AG04449 (cell line): ENCODE measurements around the gene HOXB1.
A peak's percentile ranks its signal among the peaks of the same experiment; 100 is the strongest.

Experiments used
- CTCF ChIA-PET: fragments of 350-600 bp; formaldehyde crosslinking; extraction: SDS; loops from one replicate; lab custom pipeline; 2021; ENCODE audit warnings: antibody characterized with exemption; lab: Yijun Ruan, JAX
- POLR2A ChIA-PET: fragments of 400-600, 350-600 bp; formaldehyde crosslinking; extraction: SDS; loops from one replicate; lab custom pipeline; 2020; ENCODE audit warnings: antibody characterized with exemption, inconsistent platforms; lab: Yijun Ruan, JAX
- DNase-seq: peaks from one replicate; pipeline ENCODE4 v3.0.0-alpha.2; 2010; ENCODE audit warnings: low read depth, low spot score
- H3K4me3 ChIP-seq: 2 replicates; pipeline ENCODE4 v1.5.1; 2011; ENCODE audit warnings: low read depth, mild to moderate bottlenecking, control low read depth, low read length
- CTCF ChIP-seq: IDR thresholded peaks from one replicate; pipeline ENCODE4 v1.5.1; 2011; ENCODE audit warnings: mild to moderate bottlenecking, moderate library complexity, low read length, control low read depth, inconsistent platforms; ENCODE audit not compliant: insufficient read depth; ENCODE audit errors: missing control alignments

The HOXB1 gene

GRCh38 chr17:48494335-48494734 is 36.5 kb downstream of the HOXB1 start:
- ChIA-PET CTCF (interaction anchor here (1.0 to 4.1 kb wide), 5 partner anchors 10 to 142 kb away, joined by 3 to 33 read pairs (median 15); partner anchors contain the start of gene HOXB5), POLR2A (interaction anchor here (2.3 kb wide), 1 partner anchor 94 kb away, joined by 10 read pairs; no protein-coding TSS in a partner anchor)
- no peak for TF ChIP-seq CTCF
- DNase-seq, result no peak
- no peak overlapping the region for H3K4me3 ChIP-seq

- H3K4me3 ChIP-seq, result peak overlapping the region; percentile 45
- TF ChIP-seq CTCF, result peak; percentile 90
- CTCF ChIA-PET, result interaction anchor here (0.7 to 4.1 kb wide), 31 partner anchors 9 to 142 kb away, joined by 3 to 33 read pairs (median 4); partner anchors contain the start of genes HOXB3, HOXB4 and HOXB5
- DNase-seq, result no peak
- POLR2A ChIA-PET, result interaction anchor here (0.6 to 2.3 kb wide), 8 partner anchors 9 to 858 kb away, joined by 3 to 10 read pairs (median 4); no protein-coding TSS in a partner anchor
Observed at GRCh38 chr17:48492401-48493298, 38.2 kb downstream of the HOXB1 start.

GRCh38 chr17:48491527-48492273 is 39.1 kb downstream of the HOXB1 start:
- CTCF ChIA-PET, result interaction anchor here (0.8 to 4.1 kb wide), 21 partner anchors 8 to 141 kb away, joined by 3 to 33 read pairs (median 7); partner anchors contain the start of genes HOXB3 and HOXB5
- H3K4me3 ChIP-seq, result no peak overlapping the region
- TF ChIP-seq CTCF, result no peak
- POLR2A ChIA-PET, result interaction anchor here (0.6 to 2.3 kb wide), 4 partner anchors 8 to 857 kb away, joined by 3 to 10 read pairs (median 6); no protein-coding TSS in a partner anchor
- no peak for DNase-seq

GRCh38 chr17:48490451-48490892 is 40.3 kb downstream of the HOXB1 start:
- ChIA-PET POLR2A (no interaction called here), CTCF (interaction anchor here (2.4 kb wide), 1 partner anchor 19 kb away, joined by 8 read pairs; no protein-coding TSS in a partner anchor)
- no peak overlapping the region for H3K4me3 ChIP-seq
- TF ChIP-seq CTCF, result no peak
- no peak for DNase-seq

- CTCF ChIA-PET, result interaction anchor here (0.6 to 1.1 kb wide), 2 partner anchors 98 to 101 kb away, joined by 3 read pairs; partner anchors contain the start of gene HOXB3
- TF ChIP-seq CTCF, result no peak
- no peak overlapping the region for H3K4me3 ChIP-seq
- POLR2A ChIA-PET, result no interaction called here
- no peak for DNase-seq
Observed at GRCh38 chr17:48489781-48490180, 41.0 kb downstream of the HOXB1 start.
